GM13977 (cell line): ENCODE measurements around the gene ROR1.

ENCODE experiments used
- DNase-seq: peaks from one replicate; pipeline ENCODE4 v3.0.0; 2012; ENCODE audit warnings: low spot score
- in situ Hi-C: fragments of 300-500 bp; cut with MboI; formaldehyde crosslinking; loops from one replicate; pipeline ENCODE4 v1.12.0; 2022; ENCODE audit warnings: low sequenced_read_pairs, low pct_unique_long_range_greater_than_20kb, mixed read lengths, inconsistent platforms; ENCODE audit not compliant: unreplicated experiment
- TF ChIP-seq, protein P1 (sequence below): IDR thresholded peaks from 2 replicates; pipeline ENCODE4 v1.5.1; 2012; ENCODE audit warnings: mild to moderate bottlenecking, control low read depth; ENCODE audit not compliant: insufficient read depth; ENCODE audit errors: extremely low read depth, missing control alignments

ROR1 gene

DNA sequence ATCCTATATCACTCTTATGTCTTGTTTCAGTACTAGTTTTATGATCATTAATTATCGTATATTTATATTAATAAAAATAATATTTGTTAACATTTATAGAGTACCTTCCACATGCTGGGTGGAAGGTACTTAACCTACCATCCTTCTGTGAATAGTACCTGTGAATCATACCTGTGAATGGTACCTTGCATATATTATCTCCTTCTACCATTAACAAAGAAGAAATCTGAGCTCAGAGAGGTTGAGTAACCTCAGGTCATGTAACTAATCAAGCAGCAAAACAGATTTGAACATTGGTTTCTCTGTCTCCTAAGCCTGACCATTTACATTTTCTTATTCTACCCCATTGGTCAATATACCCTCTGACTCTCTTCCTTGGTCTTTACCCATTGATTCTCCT, 255.2 kb downstream of the ROR1 start:
- TF ChIP-seq, protein P1, sequence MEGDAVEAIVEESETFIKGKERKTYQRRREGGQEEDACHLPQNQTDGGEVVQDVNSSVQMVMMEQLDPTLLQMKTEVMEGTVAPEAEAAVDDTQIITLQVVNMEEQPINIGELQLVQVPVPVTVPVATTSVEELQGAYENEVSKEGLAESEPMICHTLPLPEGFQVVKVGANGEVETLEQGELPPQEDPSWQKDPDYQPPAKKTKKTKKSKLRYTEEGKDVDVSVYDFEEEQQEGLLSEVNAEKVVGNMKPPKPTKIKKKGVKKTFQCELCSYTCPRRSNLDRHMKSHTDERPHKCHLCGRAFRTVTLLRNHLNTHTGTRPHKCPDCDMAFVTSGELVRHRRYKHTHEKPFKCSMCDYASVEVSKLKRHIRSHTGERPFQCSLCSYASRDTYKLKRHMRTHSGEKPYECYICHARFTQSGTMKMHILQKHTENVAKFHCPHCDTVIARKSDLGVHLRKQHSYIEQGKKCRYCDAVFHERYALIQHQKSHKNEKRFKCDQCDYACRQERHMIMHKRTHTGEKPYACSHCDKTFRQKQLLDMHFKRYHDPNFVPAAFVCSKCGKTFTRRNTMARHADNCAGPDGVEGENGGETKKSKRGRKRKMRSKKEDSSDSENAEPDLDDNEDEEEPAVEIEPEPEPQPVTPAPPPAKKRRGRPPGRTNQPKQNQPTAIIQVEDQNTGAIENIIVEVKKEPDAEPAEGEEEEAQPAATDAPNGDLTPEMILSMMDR, result no peak
- in situ Hi-C loops, result no loop called here
- no peak for DNase-seq

- TF ChIP-seq, protein P1, result no peak
- in situ Hi-C loops, result no loop called here
- DNase-seq, result no peak
Measured at GRCh38 chr1:64030411-64030810, 256.6 kb downstream of the ROR1 start.

- TF ChIP-seq, protein P1, result no peak
- in situ Hi-C loops, result no loop called here
Measured at GRCh38 chr1:64031236-64031635, 257.4 kb downstream of the ROR1 start.

GRCh38 chr1:64033667-64034220, 259.9 kb downstream of the ROR1 start:
- DNase-seq, result no peak
- in situ Hi-C loops, result no loop called here
- TF ChIP-seq, protein P1, result no peak

More at GRCh38 chr1:64031236-64031635, 257.4 kb downstream of the ROR1 start:
- no peak for DNase-seq

- TF ChIP-seq, protein P1, result no peak
- no peak for DNase-seq
- in situ Hi-C loops, result no loop called here
Measured at GRCh38 chr1:64036549-64036948, 262.7 kb downstream of the ROR1 start.

- no peak for DNase-seq
- in situ Hi-C loops, result no loop called here
- TF ChIP-seq, protein P1, result no peak
Measured at GRCh38 chr1:64038119-64038518, 264.3 kb downstream of the ROR1 start.
